OCI-LY3 (cell line): Measurements from ENCODE around the gene GBP5.

ENCODE experiments used
- EZH2phosphoT487 ChIP-seq: fragments of 200-600 bp; shearing (Covaris generic); IDR thresholded peaks from 2 replicates; pipeline ENCODE4 v1.6.1; 2018; ENCODE audit warnings: antibody characterized with exemption, mixed run types, low read depth
- TF ChIP-seq, protein P1 (sequence below): fragments of 200-600, 300-600 bp; sonication (generic); IDR thresholded peaks from 2 replicates; pipeline ENCODE4 v1.5.1; 2014; ENCODE audit warnings: antibody characterized with exemption, low read length, low read depth

GRCh38 chr1:89288051-89288340 lies 15.3 kb upstream of the GBP5 start:
- TF ChIP-seq, protein P1, sequence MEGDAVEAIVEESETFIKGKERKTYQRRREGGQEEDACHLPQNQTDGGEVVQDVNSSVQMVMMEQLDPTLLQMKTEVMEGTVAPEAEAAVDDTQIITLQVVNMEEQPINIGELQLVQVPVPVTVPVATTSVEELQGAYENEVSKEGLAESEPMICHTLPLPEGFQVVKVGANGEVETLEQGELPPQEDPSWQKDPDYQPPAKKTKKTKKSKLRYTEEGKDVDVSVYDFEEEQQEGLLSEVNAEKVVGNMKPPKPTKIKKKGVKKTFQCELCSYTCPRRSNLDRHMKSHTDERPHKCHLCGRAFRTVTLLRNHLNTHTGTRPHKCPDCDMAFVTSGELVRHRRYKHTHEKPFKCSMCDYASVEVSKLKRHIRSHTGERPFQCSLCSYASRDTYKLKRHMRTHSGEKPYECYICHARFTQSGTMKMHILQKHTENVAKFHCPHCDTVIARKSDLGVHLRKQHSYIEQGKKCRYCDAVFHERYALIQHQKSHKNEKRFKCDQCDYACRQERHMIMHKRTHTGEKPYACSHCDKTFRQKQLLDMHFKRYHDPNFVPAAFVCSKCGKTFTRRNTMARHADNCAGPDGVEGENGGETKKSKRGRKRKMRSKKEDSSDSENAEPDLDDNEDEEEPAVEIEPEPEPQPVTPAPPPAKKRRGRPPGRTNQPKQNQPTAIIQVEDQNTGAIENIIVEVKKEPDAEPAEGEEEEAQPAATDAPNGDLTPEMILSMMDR = no peak
- no peak for TF ChIP-seq EZH2phosphoT487
